SH-SY5Y (cell line): ENCODE results near the gene CAPZA1.

Source experiments
- GATA2 ChIP-seq: IDR thresholded peaks from 2 replicates; pipeline ENCODE4 v1.6.1; 2011; ENCODE audit warnings: mild to moderate bottlenecking, low read depth, low read length
- GATA3 ChIP-seq: IDR thresholded peaks from 2 replicates; pipeline ENCODE4 v1.6.1; 2011; ENCODE audit warnings: low read depth, mild to moderate bottlenecking, low read length, moderate library complexity

GRCh38 chr1:112711670-112712069 is 92.0 kb downstream of the CAPZA1 start:
- TF ChIP-seq GATA2 (no peak), GATA3 (no peak)
